NK-92 (cell line): Measurements from ENCODE around the gene DNAJC5.

Experiments used
- DNase-seq: peaks from one replicate; lab custom pipeline; 2025; ENCODE audit not compliant: unreplicated experiment; lab: John Stamatoyannopoulos, UW

Gene DNAJC5

GRCh38 chr20:63883201-63883593 is 11.7 kb upstream of the DNAJC5 start:
- DNase-seq: no peak

- DNase-seq: no peak
These were observed 10.2 kb upstream of the DNAJC5 start for GRCh38 chr20:63884506-63885263.

DNA sequence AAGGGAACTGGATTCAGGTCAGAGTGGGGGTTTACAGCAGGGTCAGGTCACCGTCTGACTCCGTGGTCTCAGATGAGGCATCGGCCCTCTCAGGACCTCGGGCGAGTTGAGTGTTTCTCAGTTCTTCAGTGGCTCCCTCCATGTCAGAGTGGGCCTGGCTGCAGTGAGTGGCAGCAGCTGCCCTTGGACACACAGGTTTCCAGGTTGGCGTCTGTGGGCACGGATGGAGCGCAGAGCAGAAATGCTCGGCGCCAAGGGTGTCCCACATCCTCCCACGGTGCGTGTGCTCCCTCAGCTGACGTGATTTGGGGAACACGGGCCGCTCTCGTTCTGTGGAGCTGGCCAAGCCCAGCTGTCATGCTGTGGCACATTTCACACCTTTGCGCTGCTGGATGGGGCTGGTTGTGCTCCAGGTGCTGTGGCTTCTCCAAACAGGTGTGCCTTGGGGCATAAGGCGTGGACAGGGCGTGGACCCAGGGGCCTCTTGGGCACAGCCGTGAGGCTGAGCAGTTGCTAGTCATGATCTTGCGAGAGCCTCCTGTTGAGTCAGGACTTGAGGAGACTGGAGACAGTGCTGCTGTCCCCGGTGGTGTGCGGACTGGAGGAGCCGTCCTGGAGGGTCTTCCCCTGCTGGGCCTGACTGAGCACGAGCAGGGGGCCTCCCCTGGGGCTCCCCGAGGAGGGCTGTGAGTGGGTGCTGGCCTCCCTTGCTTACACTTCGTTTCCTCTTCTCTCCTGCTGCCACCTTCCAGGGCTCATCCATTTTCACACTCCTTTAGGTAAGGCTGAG is 9.5 kb upstream of the DNAJC5 start:
- no peak for DNase-seq

DNA sequence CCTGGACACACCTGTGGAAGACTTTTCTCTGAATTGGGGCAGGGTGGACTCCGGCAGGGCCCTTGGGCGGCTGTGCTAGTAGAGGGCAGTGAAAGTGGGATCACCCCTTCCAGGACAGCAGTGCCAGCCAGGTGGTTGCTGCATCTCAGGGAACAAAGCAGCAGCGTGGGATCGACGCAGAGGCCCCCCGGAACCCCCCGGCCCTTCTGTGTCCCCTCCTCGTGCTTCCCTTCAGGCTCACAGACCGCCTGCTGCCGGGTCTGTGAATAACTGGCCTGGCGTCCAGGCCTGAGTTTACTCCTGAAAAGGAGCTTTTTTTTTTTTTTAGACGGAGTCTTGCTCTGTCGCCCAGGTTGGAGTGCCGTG is 8.9 kb upstream of the DNAJC5 start:
- no peak for DNase-seq

DNA sequence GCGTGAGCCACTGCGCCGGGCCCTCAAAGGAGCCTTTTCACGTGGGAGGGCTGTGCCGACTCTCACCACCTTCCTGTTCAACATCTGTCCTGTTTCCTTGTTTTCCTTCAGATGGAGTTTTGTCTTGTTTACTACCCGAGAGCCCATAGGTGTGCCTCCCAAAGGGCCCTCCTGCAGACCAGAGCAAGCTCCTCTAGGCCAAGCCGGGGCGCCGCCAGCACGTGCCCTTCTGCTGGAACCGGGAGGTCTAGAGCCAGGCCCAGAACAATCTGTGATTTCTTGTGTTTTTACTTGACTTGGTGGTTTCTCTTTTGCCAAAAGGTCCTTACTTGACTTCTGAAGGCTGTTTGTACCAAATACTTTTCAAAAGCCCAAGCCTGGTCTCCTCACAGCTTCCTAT is 8.0 kb upstream of the DNAJC5 start:
- DNase-seq: no peak

DNA sequence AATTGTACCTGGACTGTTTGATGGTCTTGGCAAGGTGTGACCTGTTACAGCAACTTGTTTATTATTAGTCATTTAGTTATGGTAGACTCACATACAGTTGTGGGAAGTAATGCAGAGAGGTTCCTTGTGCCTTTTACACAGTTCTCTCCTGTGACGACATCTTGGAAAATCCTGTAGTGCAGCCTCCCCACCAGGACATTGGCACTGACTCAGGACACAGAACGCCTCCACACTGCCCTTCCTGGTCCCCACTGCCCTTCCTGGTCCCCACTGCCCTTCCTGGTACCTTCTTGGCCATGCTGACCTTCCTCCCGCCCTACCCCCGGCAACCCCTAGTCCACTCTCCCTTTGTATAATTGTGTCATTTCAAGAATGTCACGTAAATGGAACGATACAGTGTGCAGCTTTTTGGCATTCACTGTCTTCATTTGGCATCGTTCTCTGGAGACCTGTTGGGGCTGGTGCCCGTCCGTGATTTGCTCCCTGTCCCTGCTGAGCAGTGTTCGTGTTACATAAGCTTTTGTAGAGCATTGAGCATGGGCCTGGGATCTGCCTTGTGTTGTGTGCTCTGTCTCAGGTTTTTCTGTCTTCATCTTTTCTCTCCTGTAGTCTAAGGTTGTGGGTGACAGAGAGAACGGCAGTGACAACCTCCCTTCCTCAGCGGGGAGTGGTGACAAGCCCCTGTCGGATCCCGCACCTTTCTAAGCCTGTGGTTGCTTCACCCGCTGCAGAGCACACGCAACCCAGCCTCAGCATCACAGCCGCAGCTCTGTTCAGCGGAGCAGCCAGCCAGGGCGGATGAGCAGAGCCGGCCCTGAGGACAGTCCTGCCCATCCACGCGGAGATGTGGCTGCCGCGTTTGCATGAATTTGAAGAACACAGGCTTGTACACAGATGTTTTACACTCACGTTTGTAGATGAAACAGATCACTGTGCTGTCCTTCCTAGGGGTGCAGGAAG is 5.4 kb upstream of the DNAJC5 start:
- DNase-seq: no peak

- DNase-seq: no peak
These were observed 4.7 kb upstream of the DNAJC5 start for GRCh38 chr20:63890201-63890576.

- DNase-seq: no peak
These were observed 4.3 kb upstream of the DNAJC5 start for GRCh38 chr20:63890616-63891015.

DNA sequence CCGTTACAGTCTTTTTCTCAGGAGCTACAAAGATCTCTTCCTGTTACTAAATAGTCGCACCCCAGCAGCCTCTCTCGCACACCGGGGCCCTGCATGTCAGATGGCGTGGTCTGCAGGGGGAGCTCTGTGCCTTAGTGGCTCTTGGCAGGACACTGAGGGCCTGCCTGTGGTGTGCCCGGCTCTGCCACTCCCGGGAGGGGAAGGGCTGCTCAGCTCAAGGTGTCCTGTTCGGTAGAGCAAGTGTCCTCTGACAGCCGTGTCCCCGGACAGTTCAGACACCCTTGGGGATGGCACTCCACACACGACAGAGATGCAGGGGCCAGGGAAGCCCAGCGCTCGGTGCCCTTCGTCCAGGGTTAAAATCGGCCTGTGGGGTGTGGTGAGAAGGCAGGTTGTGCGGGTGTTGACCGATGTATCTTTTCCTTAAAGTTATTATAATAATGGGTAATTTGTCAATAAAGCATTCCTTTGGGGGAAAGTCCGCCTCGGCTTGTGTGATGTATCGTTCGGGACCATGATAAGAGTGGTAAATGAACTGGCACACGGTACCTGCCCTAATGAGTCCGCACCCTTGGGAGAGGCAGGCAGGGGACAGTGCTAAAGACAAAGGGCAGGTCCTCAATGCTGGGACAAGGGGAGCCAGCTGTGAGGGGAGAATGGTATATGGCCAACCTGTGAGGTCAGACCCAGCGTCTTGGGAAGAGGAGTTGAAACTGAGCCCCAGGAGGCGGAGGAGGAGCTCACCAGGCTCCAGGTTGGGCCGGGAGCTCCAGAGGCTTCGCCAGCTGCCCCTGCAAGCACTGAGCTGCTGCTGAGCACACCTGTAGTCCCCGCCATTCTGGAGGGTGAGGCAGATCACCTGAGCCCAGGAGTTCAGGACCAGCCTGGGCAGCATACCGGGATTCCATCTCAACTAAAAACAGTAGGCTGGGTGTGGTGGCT is 3.6 kb upstream of the DNAJC5 start:
- no peak for DNase-seq

- DNase-seq: no peak
These were observed 2.5 kb upstream of the DNAJC5 start for GRCh38 chr20:63892402-63892801.

DNA sequence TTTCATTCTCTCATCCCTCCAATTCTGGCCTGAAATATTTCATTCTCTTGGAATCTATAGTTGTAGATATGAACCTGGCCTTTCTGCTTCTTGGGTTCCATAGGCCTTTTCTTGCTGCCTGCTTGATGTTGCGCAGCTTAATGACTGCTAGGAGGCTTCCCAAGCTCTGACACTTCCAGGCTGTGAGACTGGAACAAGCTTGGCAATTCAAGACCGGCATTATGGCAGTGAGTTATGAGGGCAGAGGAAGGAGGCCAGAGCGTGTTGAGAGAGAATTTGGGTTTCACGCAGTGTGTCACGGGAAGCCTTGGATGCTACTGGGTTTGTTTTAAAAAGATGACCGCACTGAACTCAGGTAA is 948 bp upstream of the DNAJC5 start:
- no peak for DNase-seq

GRCh38 chr20:63895202-63895951 is 451 bp downstream of the DNAJC5 start:
- DNase-seq: no peak

GRCh38 chr20:63895952-63896263 is 982 bp downstream of the DNAJC5 start:
- DNase-seq: no peak

- DNase-seq: no peak
These were observed 1.6 kb downstream of the DNAJC5 start for GRCh38 chr20:63896264-63897105.

DNA sequence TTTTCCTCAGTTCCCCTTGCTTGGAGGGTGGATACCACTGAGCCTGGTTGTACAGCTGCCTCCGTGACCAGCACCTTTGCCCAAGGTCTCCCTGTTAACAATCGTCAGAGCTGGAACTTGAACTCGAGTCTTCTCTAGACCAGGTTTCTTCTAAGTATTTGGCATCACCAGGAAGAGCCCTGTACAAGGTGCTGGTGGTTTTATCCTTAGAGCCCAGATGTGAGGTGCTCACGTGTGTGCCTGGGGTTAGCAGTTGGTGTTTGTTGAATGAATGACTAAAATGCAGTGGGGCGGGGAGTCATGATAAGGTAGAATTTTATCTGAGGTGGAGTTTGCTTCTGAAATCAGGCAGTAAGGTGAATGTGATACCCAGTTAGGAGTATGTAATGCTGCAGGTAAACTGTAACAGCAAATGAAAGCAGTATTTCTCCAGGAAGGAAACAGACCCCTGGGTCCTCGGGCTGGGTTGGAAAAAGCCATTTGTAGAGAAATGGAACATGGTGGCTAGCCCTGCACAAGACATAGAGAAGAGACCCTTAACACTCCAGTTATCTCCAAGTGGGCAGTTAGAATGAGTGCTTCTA is 3.1 kb downstream of the DNAJC5 start:
- no peak for DNase-seq

DNA sequence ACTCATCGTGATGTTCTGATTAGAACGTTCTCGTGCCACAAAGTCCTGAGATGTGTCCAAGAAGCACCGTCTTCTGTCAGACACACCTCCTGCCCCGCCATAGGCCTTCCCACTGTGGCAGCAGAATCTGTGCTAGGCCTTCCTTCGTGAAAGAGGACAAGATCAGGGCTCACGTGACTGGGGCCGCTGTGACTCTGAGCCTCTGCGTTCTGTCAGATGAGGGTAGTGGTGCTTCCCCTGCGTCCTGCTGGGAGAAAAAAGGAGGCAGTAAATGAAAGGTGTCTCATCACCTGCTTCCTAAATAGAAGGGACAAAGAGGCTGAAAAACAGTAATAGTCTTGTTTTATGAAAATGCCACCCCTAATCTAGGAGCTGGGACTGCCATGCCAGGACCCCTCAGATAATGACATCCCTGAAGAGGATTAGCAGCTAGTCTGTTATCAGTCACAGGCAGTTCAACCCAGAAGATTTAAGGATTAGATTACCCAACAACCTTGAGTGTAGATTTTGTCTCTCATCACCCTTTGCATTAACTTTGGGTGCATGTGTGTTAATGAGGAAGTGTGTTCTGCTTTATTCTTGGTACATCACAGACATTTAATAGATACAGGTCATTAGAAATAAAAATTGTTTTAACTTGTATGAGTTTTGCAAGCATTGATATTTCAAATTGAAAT is 4.1 kb downstream of the DNAJC5 start:
- no peak for DNase-seq

DNA sequence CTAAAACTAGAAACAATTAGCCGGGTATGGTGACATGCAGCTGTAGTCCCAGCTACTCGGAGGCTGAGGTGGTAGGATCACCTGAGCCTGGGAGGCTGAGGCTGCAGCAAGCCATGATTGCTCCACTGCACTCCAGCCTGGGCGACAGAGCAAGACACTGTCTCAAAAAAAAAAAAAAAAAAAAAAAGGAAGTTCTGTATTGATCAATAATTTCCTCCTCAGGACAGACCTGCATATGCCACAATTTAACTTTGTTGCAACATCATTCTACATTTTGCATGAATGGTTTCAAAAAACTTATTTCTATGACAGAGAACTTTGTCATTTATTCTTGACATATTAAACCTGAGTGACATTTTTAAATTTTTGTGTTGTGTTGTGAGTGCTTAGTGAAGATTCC is 5.5 kb downstream of the DNAJC5 start:
- no peak for DNase-seq
